Measurements from ENCODE around the gene SNRPD2. TPM values are rescaled to one million over a fixed set of nuclear protein-coding genes. Genes with fewer than 3 reads are reported as not detected.
A peak's percentile ranks its signal among the peaks of the same experiment; 100 is the strongest.

Gene SNRPD2
- total and polyA plus RNA-seq, 7 donors: 205 to 368 (median 243) TPM

DNA sequence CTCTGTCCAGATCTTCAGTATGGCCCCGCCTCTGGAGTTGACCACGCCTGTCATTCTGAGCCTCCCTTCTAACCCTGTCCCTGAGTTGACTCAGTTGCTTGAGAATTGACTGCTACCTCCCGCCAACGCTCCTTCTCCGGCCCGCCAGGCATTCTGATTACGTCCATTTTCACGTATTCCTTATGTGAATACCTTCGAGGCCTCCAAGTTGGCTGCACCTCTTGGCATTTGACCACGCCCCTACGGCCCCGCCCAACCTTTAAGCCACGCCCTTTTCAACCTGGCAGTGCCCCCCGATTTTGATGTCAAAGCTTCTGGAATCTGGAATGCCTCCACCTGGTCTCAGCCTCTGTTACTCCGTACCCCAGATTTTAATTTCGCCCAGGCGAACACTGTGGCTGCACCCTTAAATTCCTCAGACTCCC is 50.9 kb downstream of the SNRPD2 start:
- ATAC-seq: no peak
- DNase-seq: no peak
- WGBS, 3 donors: 60 to 66% (median 61%) methylated on average over 17 of the region's 17 CpGs
- H3K9me3 ChIP-seq: no peaks in the 10 kb centered on the region
- H3K27ac ChIP-seq: peak overlapping the region; percentile 72
- intact Hi-C loops (cut with DNase I): loop anchor here in 1 of 2 donors (5.0 kb wide), 1 partner anchor 204 kb away; no protein-coding TSS in a partner anchor
- TF ChIP-seq, protein P1, sequence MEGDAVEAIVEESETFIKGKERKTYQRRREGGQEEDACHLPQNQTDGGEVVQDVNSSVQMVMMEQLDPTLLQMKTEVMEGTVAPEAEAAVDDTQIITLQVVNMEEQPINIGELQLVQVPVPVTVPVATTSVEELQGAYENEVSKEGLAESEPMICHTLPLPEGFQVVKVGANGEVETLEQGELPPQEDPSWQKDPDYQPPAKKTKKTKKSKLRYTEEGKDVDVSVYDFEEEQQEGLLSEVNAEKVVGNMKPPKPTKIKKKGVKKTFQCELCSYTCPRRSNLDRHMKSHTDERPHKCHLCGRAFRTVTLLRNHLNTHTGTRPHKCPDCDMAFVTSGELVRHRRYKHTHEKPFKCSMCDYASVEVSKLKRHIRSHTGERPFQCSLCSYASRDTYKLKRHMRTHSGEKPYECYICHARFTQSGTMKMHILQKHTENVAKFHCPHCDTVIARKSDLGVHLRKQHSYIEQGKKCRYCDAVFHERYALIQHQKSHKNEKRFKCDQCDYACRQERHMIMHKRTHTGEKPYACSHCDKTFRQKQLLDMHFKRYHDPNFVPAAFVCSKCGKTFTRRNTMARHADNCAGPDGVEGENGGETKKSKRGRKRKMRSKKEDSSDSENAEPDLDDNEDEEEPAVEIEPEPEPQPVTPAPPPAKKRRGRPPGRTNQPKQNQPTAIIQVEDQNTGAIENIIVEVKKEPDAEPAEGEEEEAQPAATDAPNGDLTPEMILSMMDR (IDR thresholded peaks at IDR 0.05): no peak
- H3K36me3 ChIP-seq (ENCODE audit: insufficient read depth in 1 of 2, low read depth in 1 of 2): no peaks in the 10 kb centered on the region
- H3K27me3 ChIP-seq (ENCODE audit: insufficient read depth in 3 of 3, low read length in 2 of 3): peaks cover 0 to 17% (median 0%) of the 10 kb centered on the region in 3 donors
- H3K4me1 ChIP-seq: peaks cover 30% of the 10 kb centered on the region
- H3K4me3 ChIP-seq: no peak overlapping the region

DNA sequence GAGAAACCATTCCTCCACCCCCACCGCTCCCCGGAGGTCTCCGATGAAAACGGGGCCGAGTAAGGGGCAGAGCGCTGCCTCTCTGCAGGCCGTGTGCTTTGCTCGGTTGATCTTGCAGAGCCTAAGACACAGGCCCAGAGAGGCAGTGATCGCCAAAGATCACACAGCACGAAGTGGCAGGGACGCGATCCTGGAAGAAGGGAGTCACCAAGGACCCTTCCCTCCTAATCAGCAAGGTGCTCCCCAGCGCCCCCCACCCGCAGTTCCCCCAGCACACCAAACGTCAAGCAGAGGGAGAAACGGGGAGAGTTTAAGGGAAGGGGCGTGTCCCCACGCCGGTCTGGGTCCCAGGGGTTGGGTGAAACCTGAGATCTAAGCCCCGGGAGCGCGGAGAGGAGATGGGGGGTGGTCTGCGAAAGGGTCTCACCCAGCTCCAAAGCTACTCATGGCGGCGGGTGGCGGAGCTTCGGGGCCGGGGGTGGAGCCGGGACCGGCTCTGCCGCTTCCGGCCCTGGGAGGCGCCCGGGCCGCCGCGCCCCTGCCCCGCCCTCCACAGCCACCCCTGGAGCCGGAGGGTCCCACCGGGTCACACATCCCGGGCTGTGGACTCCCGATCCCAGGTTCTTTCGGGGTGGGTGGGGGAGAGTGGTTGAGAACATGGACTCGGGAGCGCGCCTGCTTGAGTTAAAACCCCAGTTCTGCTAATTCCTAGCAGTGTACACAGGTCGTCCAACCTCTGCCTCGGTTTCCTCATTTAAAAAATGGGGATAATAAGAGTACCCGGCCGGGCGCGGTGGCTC is 52.6 kb downstream of the SNRPD2 start, which contains the start of gene EML2:
Gene EML2 (minus strand): TSS at position 468 of the 800 bp plus-strand sequence. CDS start 21 bp downstream, at position 447.
- DNase-seq (peak; percentile 49 to 60), ATAC-seq (peak in 3 of 4 donors; percentile 29 to 46 (median 40))
- whole genome bisulfite sequencing, 3 donors: 5 to 7% (median 5%) methylated on average over 47 to 52 of the region's 52 CpGs
- TF ChIP-seq, protein P1 (IDR thresholded peaks at IDR 0.05): no peak
- intact Hi-C loops (cut with DNase I): no loop called here
- H3K27me3 ChIP-seq (ENCODE audit: insufficient read depth in 3 of 3, low read length in 2 of 3): peaks cover 0 to 7% (median 0%) of the 10 kb centered on the region in 3 donors
- H3K4me3 ChIP-seq: peak within 1 kb of the TSS; percentile 68
- H3K36me3 ChIP-seq (ENCODE audit: insufficient read depth in 1 of 2, low read depth in 1 of 2): no peaks in the 10 kb centered on the region
- H3K9me3 ChIP-seq: no peaks in the 10 kb centered on the region
- peak within 1 kb of the TSS; percentile 47 for H3K27ac ChIP-seq
- peaks cover 27% of the 10 kb centered on the region for H3K4me1 ChIP-seq

DNA sequence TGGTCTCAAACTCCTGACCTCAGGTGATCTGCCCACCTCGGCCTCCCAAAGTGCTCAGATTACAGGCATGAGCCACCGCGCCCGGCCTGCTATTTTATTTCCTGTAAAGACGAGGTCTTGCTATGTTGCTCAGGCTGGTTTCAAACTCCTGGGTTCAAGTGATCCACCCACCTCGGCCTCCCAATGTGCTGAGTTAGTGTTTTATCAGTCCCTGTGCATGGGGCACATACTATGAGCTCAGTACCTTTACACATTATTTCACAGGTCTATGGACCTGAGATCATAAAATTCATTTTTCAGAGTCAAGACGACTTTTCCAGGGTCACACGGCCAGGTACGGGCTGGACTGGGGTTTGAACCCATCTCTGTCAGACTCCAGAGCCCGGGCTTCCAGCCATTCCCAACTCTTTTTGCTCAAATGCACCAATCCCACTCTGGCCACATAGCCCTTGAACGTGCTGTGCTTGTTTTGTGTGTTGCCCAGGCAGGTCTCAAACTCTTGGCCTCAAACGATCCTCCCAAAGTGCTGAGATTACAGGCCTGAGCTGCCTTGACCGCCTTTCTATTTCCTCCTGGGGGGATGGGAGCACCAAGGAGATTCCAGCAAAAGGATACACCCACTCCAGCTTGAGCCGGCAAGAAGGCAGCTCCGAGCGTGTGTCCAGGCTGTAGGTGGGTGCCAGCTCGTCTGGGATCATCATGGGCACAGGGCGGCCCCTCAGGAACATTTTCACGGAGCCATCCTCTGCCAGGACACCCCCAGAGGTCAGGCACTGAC is 53.7 kb downstream of the SNRPD2 start:
- Histone ChIP-seq H3K27ac (peak overlapping the region; percentile 47), H3K27me3 (ENCODE audit: insufficient read depth in 3 of 3, low read length in 2 of 3) (no peaks in the 10 kb centered on the region), H3K4me3 (peak overlapping the region; percentile 68), H3K4me1 (peaks cover 27% of the 10 kb centered on the region), H3K36me3 (ENCODE audit: insufficient read depth in 1 of 2, low read depth in 1 of 2) (no peaks in the 10 kb centered on the region), H3K9me3 (no peaks in the 10 kb centered on the region)
- DNase-seq: no peak
- no peak for ATAC-seq
- intact Hi-C loops (cut with DNase I): no loop called here
- 45 to 68% (median 53%) methylated on average over 19 of the region's 19 CpGs for WGBS, 3 donors
- TF ChIP-seq, protein P1 (IDR thresholded peaks at IDR 0.05): no peak

Other genes starting within 250 kb of the SNRPD2 start
- 1 to 10 TPM in 3 of 4 donors, under 1 TPM in 1; 0.32 to 9.4 (median 1.7) TPM for gene FOSB, start 224.0 kb downstream of the SNRPD2 start, total RNA-seq
- 1 to 10 TPM in 1 of 3 donors, under 1 TPM in 2; 0.41 to 5.4 (median 0.65) TPM for gene FOSB, start 224.0 kb downstream of the SNRPD2 start, polyA plus RNA-seq
- 100 to 1,000 TPM; 214 to 272 (median 242) TPM for gene RTN2, start 194.9 kb downstream of the SNRPD2 start, total RNA-seq
- gene RTN2, start 194.9 kb downstream of the SNRPD2 start, polyA plus RNA-seq: 100 to 1,000 TPM in 1 of 3 donors, 10 to 100 TPM in 2; 46.6 to 199 (median 85.8) TPM
- under 1 TPM in 1 of 4 donors, not detected in 3; 0.60 TPM for gene PPM1N, start 193.5 kb downstream of the SNRPD2 start, total RNA-seq
- gene PPM1N, start 193.5 kb downstream of the SNRPD2 start, polyA plus RNA-seq: under 1 TPM; 0.29 to 0.90 (median 0.31) TPM
- 10 to 100 TPM; 14.2 to 32.8 (median 23.2) TPM for gene VASP, start 184.5 kb downstream of the SNRPD2 start, total RNA-seq
- 10 to 100 TPM; 13.5 to 76.3 (median 14.6) TPM for gene VASP, start 184.5 kb downstream of the SNRPD2 start, polyA plus RNA-seq
- 10 to 100 TPM; 14.0 to 27.6 (median 17.6) TPM for gene OPA3, start 107.2 kb downstream of the SNRPD2 start, total RNA-seq
- 10 to 100 TPM in 2 of 3 donors, 1 to 10 TPM in 1; 9.1 to 15.8 (median 12.4) TPM for gene OPA3, start 107.2 kb downstream of the SNRPD2 start, polyA plus RNA-seq
- 1 to 10 TPM; 3.0 to 7.5 (median 3.9) TPM for gene GPR4, start 89.7 kb downstream of the SNRPD2 start, total RNA-seq
- gene GPR4, start 89.7 kb downstream of the SNRPD2 start, polyA plus RNA-seq: 1 to 10 TPM; 1.6 to 2.6 (median 2.4) TPM
- 10 to 100 TPM; 10.4 to 31.1 (median 18.3) TPM for gene EML2, start 52.6 kb downstream of the SNRPD2 start, total RNA-seq
- gene EML2, start 52.6 kb downstream of the SNRPD2 start, polyA plus RNA-seq: 1 to 10 TPM; 6.2 to 8.3 (median 6.7) TPM
- not detected for gene GIPR, start 23.7 kb downstream of the SNRPD2 start, total RNA-seq
- gene GIPR, start 23.7 kb downstream of the SNRPD2 start, polyA plus RNA-seq: under 1 TPM in 2 of 3 donors, not detected in 1; under 0.01 to 0.08 TPM
- 1 to 10 TPM in 2 of 4 donors, under 1 TPM in 2; 0.84 to 1.6 (median 1.1) TPM for gene QPCTL, start 713 bp upstream of the SNRPD2 start, total RNA-seq
- 1 to 10 TPM in 1 of 3 donors, under 1 TPM in 2; 0.41 to 1.6 (median 0.84) TPM for gene QPCTL, start 713 bp upstream of the SNRPD2 start, polyA plus RNA-seq
- 10 to 100 TPM in 2 of 4 donors, 1 to 10 TPM in 2; 6.4 to 13.0 (median 9.9) TPM for gene FBXO46, start 38.9 kb upstream of the SNRPD2 start, total RNA-seq
- gene FBXO46, start 38.9 kb upstream of the SNRPD2 start, polyA plus RNA-seq: 1 to 10 TPM; 4.6 to 9.5 (median 5.0) TPM
- gene MEIOSIN, start 41.5 kb upstream of the SNRPD2 start, total RNA-seq: not detected
- under 1 TPM in 1 of 3 donors, not detected in 2; 0.01 TPM for gene MEIOSIN, start 41.5 kb upstream of the SNRPD2 start, polyA plus RNA-seq
- 10 to 100 TPM in 1 of 4 donors, 1 to 10 TPM in 3; 9.2 to 14.5 (median 9.4) TPM for gene SIX5, start 77.3 kb upstream of the SNRPD2 start, total RNA-seq
- gene SIX5, start 77.3 kb upstream of the SNRPD2 start, polyA plus RNA-seq: 1 to 10 TPM; 7.0 to 9.1 (median 8.7) TPM
- gene DMPK, start 90.5 kb upstream of the SNRPD2 start, total RNA-seq: 100 to 1,000 TPM; 132 to 617 (median 337) TPM
- gene DMPK, start 90.5 kb upstream of the SNRPD2 start, polyA plus RNA-seq: 10 to 100 TPM; 53.0 to 77.7 (median 77.0) TPM
- gene DMWD, start 100.9 kb upstream of the SNRPD2 start, total RNA-seq: 100 to 1,000 TPM in 1 of 4 donors, 10 to 100 TPM in 3; 50.8 to 104 (median 66.9) TPM
- gene DMWD, start 100.9 kb upstream of the SNRPD2 start, polyA plus RNA-seq: 10 to 100 TPM; 38.4 to 61.8 (median 48.2) TPM
- gene RSPH6A, start 123.4 kb upstream of the SNRPD2 start, total RNA-seq: under 1 TPM in 2 of 4 donors, not detected in 2; 0.12 to 0.15 TPM
- under 1 TPM in 2 of 3 donors, not detected in 1; 0.03 to 0.05 TPM for gene RSPH6A, start 123.4 kb upstream of the SNRPD2 start, polyA plus RNA-seq
- gene SYMPK, start 171.2 kb upstream of the SNRPD2 start, total RNA-seq: 10 to 100 TPM; 47.6 to 80.3 (median 56.8) TPM
- 10 to 100 TPM; 27.6 to 37.3 (median 36.6) TPM for gene SYMPK, start 171.2 kb upstream of the SNRPD2 start, polyA plus RNA-seq
- not detected for gene FOXA3, start 172.4 kb upstream of the SNRPD2 start, total RNA-seq
- under 1 TPM; 0.05 to 0.35 (median 0.23) TPM for gene FOXA3, start 172.4 kb upstream of the SNRPD2 start, polyA plus RNA-seq
- gene IRF2BP1, start 194.2 kb upstream of the SNRPD2 start, total RNA-seq: 10 to 100 TPM; 16.2 to 25.4 (median 21.1) TPM
- 10 to 100 TPM; 12.6 to 17.6 (median 14.2) TPM for gene IRF2BP1, start 194.2 kb upstream of the SNRPD2 start, polyA plus RNA-seq
- 10 to 100 TPM; 11.3 to 14.8 (median 13.1) TPM for gene MYPOP, start 210.7 kb upstream of the SNRPD2 start, total RNA-seq
- 10 to 100 TPM; 10.6 to 20.7 (median 11.0) TPM for gene MYPOP, start 210.7 kb upstream of the SNRPD2 start, polyA plus RNA-seq
- not detected for gene NANOS2, start 222.8 kb upstream of the SNRPD2 start, total RNA-seq
- not detected for gene NANOS2, start 222.8 kb upstream of the SNRPD2 start, polyA plus RNA-seq

All from psoas muscle (tissue), 8 donors.